ENCODE measurements around the gene SH3PXD2A. TPM values are rescaled to one million over a fixed set of nuclear protein-coding genes. Genes with fewer than 3 reads are reported as not detected.

Gene SH3PXD2A
- total RNA-seq, 1 donor = 58.3 TPM

- TF ChIP-seq CTCF (IDR thresholded peaks at IDR 0.05; ENCODE audit: insufficient read depth, low read depth, low read length) = no peak
- no peak for DNase-seq (ENCODE audit: low read depth)
- no peak overlapping the region for H3K4me3 ChIP-seq (ENCODE audit: low read depth, low read length)
Observed at GRCh38 chr10:103766751-103767505, 88.4 kb downstream of the SH3PXD2A start.

- no peak for DNase-seq (ENCODE audit: low read depth)
- TF ChIP-seq CTCF (IDR thresholded peaks at IDR 0.05; ENCODE audit: insufficient read depth, low read depth, low read length) = no peak
- no peak overlapping the region for H3K4me3 ChIP-seq (ENCODE audit: low read depth, low read length)
Observed at GRCh38 chr10:103765981-103766380, 89.4 kb downstream of the SH3PXD2A start.

- H3K4me3 ChIP-seq (ENCODE audit: low read depth, low read length) = no peak overlapping the region
- DNase-seq (ENCODE audit: low read depth) = no peak
- no peak for TF ChIP-seq CTCF (IDR thresholded peaks at IDR 0.05; ENCODE audit: insufficient read depth, low read depth, low read length)
Observed at GRCh38 chr10:103765168-103765567, 90.2 kb downstream of the SH3PXD2A start.

GRCh38 chr10:103764296-103765088, 90.9 kb downstream of the SH3PXD2A start:
- TF ChIP-seq CTCF (IDR thresholded peaks at IDR 0.05; ENCODE audit: insufficient read depth, low read depth, low read length) = no peak
- DNase-seq (ENCODE audit: low read depth) = no peak
- no peak overlapping the region for H3K4me3 ChIP-seq (ENCODE audit: low read depth, low read length)

GRCh38 chr10:103763374-103764202, 91.8 kb downstream of the SH3PXD2A start:
- H3K4me3 ChIP-seq (ENCODE audit: low read depth, low read length) = no peak overlapping the region
- TF ChIP-seq CTCF (IDR thresholded peaks at IDR 0.05; ENCODE audit: insufficient read depth, low read depth, low read length) = no peak
- no peak for DNase-seq (ENCODE audit: low read depth)

- no peak overlapping the region for H3K4me3 ChIP-seq (ENCODE audit: low read depth, low read length)
- TF ChIP-seq CTCF (IDR thresholded peaks at IDR 0.05; ENCODE audit: insufficient read depth, low read depth, low read length) = no peak
- DNase-seq (ENCODE audit: low read depth) = no peak
Observed at GRCh38 chr10:103762916-103763315, 92.5 kb downstream of the SH3PXD2A start.

All from fibroblast of villous mesenchyme (primary cell).